H9 (cell line): ENCODE data around the gene PFDN2. TPM values are rescaled to one million over a fixed set of nuclear protein-coding genes. Genes with fewer than 3 reads are reported as not detected.

Experiments
- DNase-seq: peaks from one replicate; pipeline ENCODE4 v3.0.0-alpha.2; 2017
- H2AFZ ChIP-seq: one replicate; pipeline ENCODE4 v1.6.1; 2013; ENCODE audit warnings: mild to moderate bottlenecking, low read length, control low read depth, moderate library complexity
- H2AK5ac ChIP-seq: 2 replicates; pipeline ENCODE4 v1.6.1; 2013; ENCODE audit warnings: low read length, control low read depth, mixed read lengths; ENCODE audit not compliant: insufficient read length
- H2BK120ac ChIP-seq: one replicate; pipeline ENCODE4 v1.6.1; 2013; ENCODE audit warnings: low read depth, mild to moderate bottlenecking, low read length, control low read depth, inconsistent platforms; ENCODE audit not compliant: poor library complexity, severe bottlenecking
- H2BK12ac ChIP-seq: 2 replicates; pipeline ENCODE4 v1.6.1; 2013; ENCODE audit warnings: low read length, control low read depth, mixed read lengths, low read depth; ENCODE audit not compliant: insufficient read length
- H2BK15ac ChIP-seq: 2 replicates; pipeline ENCODE4 v1.6.1; 2013; ENCODE audit warnings: low read depth, low read length, control low read depth
- H2BK20ac ChIP-seq: one replicate; pipeline ENCODE4 v1.6.1; 2013; ENCODE audit warnings: low read depth, mild to moderate bottlenecking, low read length, control low read depth, inconsistent platforms; ENCODE audit not compliant: poor library complexity, severe bottlenecking
- H2BK5ac ChIP-seq: 2 replicates; pipeline ENCODE4 v1.6.1; 2013; ENCODE audit warnings: low read length, control low read depth, mixed read lengths; ENCODE audit not compliant: insufficient read length
- H3K14ac ChIP-seq: 2 replicates; pipeline ENCODE4 v1.6.1; 2013; ENCODE audit warnings: low read length, control low read depth; ENCODE audit not compliant: insufficient read depth
- H3K18ac ChIP-seq: 2 replicates; pipeline ENCODE4 v1.6.1; 2013; ENCODE audit warnings: low read depth, mild to moderate bottlenecking, mixed read lengths, low read length, control low read depth; ENCODE audit not compliant: insufficient read length
- H3K23ac ChIP-seq: 2 replicates; pipeline ENCODE4 v1.6.1; 2013; ENCODE audit warnings: low read length, control low read depth, mixed read lengths, low read depth; ENCODE audit not compliant: insufficient read length
- H3K23me2 ChIP-seq: 2 replicates; pipeline ENCODE4 v1.6.1; 2013; ENCODE audit warnings: low read depth, mild to moderate bottlenecking, mixed read lengths, low read length, control low read depth; ENCODE audit not compliant: insufficient read length, poor library complexity, severe bottlenecking
- H3K27ac ChIP-seq: 2 replicates; pipeline ENCODE4 v1.5.1; 2013; ENCODE audit warnings: low read length, control low read depth, mixed read lengths, low read depth; ENCODE audit not compliant: insufficient read length
- H3K27me3 ChIP-seq: 2 replicates; pipeline ENCODE4 v1.6.1; 2013; ENCODE audit warnings: low read length, control low read depth, inconsistent platforms; ENCODE audit not compliant: insufficient read depth
- H3K4ac ChIP-seq: 2 replicates; pipeline ENCODE4 v1.6.1; 2013; ENCODE audit warnings: low read depth, mild to moderate bottlenecking, control low read depth, inconsistent platforms, low read length, moderate library complexity
- H3K4me1 ChIP-seq: 2 replicates; pipeline ENCODE4 v1.6.1; 2013; ENCODE audit warnings: low read length, control low read depth, inconsistent platforms; ENCODE audit not compliant: insufficient read depth
- H3K4me2 ChIP-seq: 2 replicates; pipeline ENCODE4 v1.6.1; 2013; ENCODE audit warnings: low read length, control low read depth, mixed read lengths; ENCODE audit not compliant: insufficient read length, insufficient read depth
- H3K56ac ChIP-seq: 2 replicates; pipeline ENCODE4 v1.6.1; 2013; ENCODE audit warnings: low read depth, mild to moderate bottlenecking, mixed read lengths, low read length, control low read depth; ENCODE audit not compliant: insufficient read length
- H3K79me1 ChIP-seq: 2 replicates; pipeline ENCODE4 v1.6.1; 2013; ENCODE audit warnings: low read depth, mild to moderate bottlenecking, moderate library complexity, low read length, control low read depth, inconsistent platforms; ENCODE audit not compliant: insufficient read depth, poor library complexity, severe bottlenecking
- H3K79me2 ChIP-seq: 2 replicates; pipeline ENCODE4 v1.6.1; 2013; ENCODE audit warnings: low read length, control low read depth, inconsistent platforms; ENCODE audit not compliant: insufficient read depth
- H3K9ac ChIP-seq: 2 replicates; pipeline ENCODE4 v1.6.1; 2013; ENCODE audit warnings: low read length, control low read depth, mixed read lengths; ENCODE audit not compliant: insufficient read length; ENCODE audit errors: extremely low read depth
- H3K9me3 ChIP-seq: one replicate; pipeline ENCODE4 v1.6.1; 2013; ENCODE audit warnings: low read depth, low read length, inconsistent platforms; ENCODE audit not compliant: control insufficient read depth
- H3T11ph ChIP-seq: one replicate; pipeline ENCODE4 v1.6.1; 2013; ENCODE audit warnings: mild to moderate bottlenecking, low read length, control low read depth, inconsistent platforms
- H4K20me1 ChIP-seq: one replicate; pipeline ENCODE4 v1.6.1; 2013; ENCODE audit not compliant: control insufficient read depth, insufficient read length, insufficient read depth
- H4K5ac ChIP-seq: 2 replicates; pipeline ENCODE4 v1.6.1; 2013; ENCODE audit warnings: low read depth, mild to moderate bottlenecking, mixed read lengths, low read length, control low read depth; ENCODE audit not compliant: insufficient read length
- H4K8ac ChIP-seq: replicated peaks from 2 replicates; pipeline ENCODE4 v1.6.1; 2013; ENCODE audit warnings: low read length, control low read depth, mixed read lengths, low read depth; ENCODE audit not compliant: insufficient read length
- H4K91ac ChIP-seq: 2 replicates; pipeline ENCODE4 v1.6.1; 2013; ENCODE audit warnings: low read depth, mild to moderate bottlenecking, moderate library complexity, mixed read lengths, low read length, control low read depth; ENCODE audit not compliant: insufficient read length
- H3K27ac Mint-ChIP-seq, 3 experiments: 2 replicates in 2 of 3; 3 replicates in 1 of 3; pipeline ENCODE4 v1.8.0; 2020 to 2021; ENCODE audit warnings: mixed read lengths in 3 of 3, mild to moderate bottlenecking in 1 of 3, moderate library complexity in 1 of 3
- H3K27me3 Mint-ChIP-seq: 2 replicates; pipeline ENCODE4 v1.8.0; 2021; ENCODE audit warnings: low read depth, mild to moderate bottlenecking, moderate library complexity, mixed read lengths
- H3K36me3 Mint-ChIP-seq, 3 experiments: 2 replicates in 2 of 3; 3 replicates in 1 of 3; pipeline ENCODE4 v1.8.0; 2020 to 2021; ENCODE audit warnings: low read depth in 3 of 3, mixed read lengths in 3 of 3; ENCODE audit not compliant: insufficient read depth in 1 of 3
- H3K4me1 Mint-ChIP-seq, 2 experiments: 2 replicates each; pipeline ENCODE4 v1.8.0; 2020; ENCODE audit warnings: mixed read lengths in 2 of 2
- H3K4me3 Mint-ChIP-seq, 2 experiments: 2 replicates in 1 of 2; 3 replicates in 1 of 2; pipeline ENCODE4 v1.8.0; 2020 to 2021; ENCODE audit warnings: mild to moderate bottlenecking in 2 of 2, mixed read lengths in 2 of 2, moderate library complexity in 1 of 2
- H3K9me3 Mint-ChIP-seq, 2 experiments: 2 replicates in 1 of 2; 3 replicates in 1 of 2; pipeline ENCODE4 v1.8.0; 2020; ENCODE audit warnings: mild to moderate bottlenecking in 2 of 2, mixed read lengths in 2 of 2, moderate library complexity in 1 of 2
- CTCF ChIP-seq: fragments of 200-600 bp; sonication (generic); conservative IDR thresholded peaks from 3 replicates; pipeline ENCODE4 v1.8.0; 2021; ENCODE audit warnings: antibody characterized with exemption, mild to moderate bottlenecking
- WGBS: extraction: QIAGEN DNeasy Blood & Tissue Kit; methylation state at CpG from one replicate; pipeline ENCODE4 v1.1.7; 2013; ENCODE audit warnings: missing lambda C conversion rate, low lambda C conversion rate, mixed read lengths; ENCODE audit not compliant: insufficient read length; ENCODE audit errors: extremely low coverage; 5-methylcytosine and 5-hydroxymethylcytosine counted together
- total RNA-seq: library from RNA; stranded (reverse); gene quantifications from 2 replicates; pipeline ENCODE4 v1.2.1, GENCODE V29; 2021

PFDN2 gene
- total RNA-seq, 1 experiment from 2014 or later: 71.8 TPM

GRCh38 chr1:161139766-161140165, 21.9 kb upstream of the PFDN2 start:
- Histone ChIP-seq H2BK20ac (no peak overlapping the region), H2BK12ac (no peak overlapping the region), H2BK15ac (no peak overlapping the region), H3K79me2 (no peaks in the 10 kb centered on the region), H3K23ac (no peak overlapping the region), H3K27me3 (no peaks in the 10 kb centered on the region), H3K56ac (no peak overlapping the region), H4K5ac (no peak overlapping the region), H2BK120ac (no peak overlapping the region), H3K4me1 (no peaks in the 10 kb centered on the region), H3K14ac (no peak overlapping the region), H3K4me2 (no peak overlapping the region), H3K9ac (no peak overlapping the region), H4K8ac (no peak overlapping the region), H3K79me1 (peaks cover 4% of the 10 kb centered on the region), H3K9me3 (no peaks in the 10 kb centered on the region), H2BK5ac (no peak overlapping the region), H4K20me1 (no peaks in the 10 kb centered on the region), H3K18ac (no peak overlapping the region), H2AK5ac (no peak overlapping the region), H4K91ac (no peak overlapping the region), H3K4ac (no peak overlapping the region), H3K23me2 (no peaks in the 10 kb centered on the region), H3K27ac (no peak overlapping the region), H3T11ph (no peak overlapping the region), H2AFZ (no peak overlapping the region)
- Mint-ChIP-seq H3K4me3 (no peak overlapping the region), H3K4me1 (no peaks in the 10 kb centered on the region), H3K9me3 (no peaks in the 10 kb centered on the region), H3K27me3 (no peaks in the 10 kb centered on the region), H3K36me3 (peaks cover 0 to 2% (median 0%) of the 10 kb centered on the region in 3 experiments; a peak in 1 of 7 replicates), H3K27ac (no peak overlapping the region)
- DNase-seq: no peak
- no CpG with 5 or more reads among the region's 1 CpG for WGBS
- peak; percentile 75 for TF ChIP-seq CTCF
